Measurements from ENCODE around the gene POU2F1. TPM values are rescaled to one million over a fixed set of nuclear protein-coding genes. Genes with fewer than 3 reads are reported as not detected.

Gene POU2F1
- polyA plus RNA-seq, 1 donor (not counting 4 experiments of a cell fraction or from before 2014, with no cell fraction given) = 3.2 TPM

DNA sequence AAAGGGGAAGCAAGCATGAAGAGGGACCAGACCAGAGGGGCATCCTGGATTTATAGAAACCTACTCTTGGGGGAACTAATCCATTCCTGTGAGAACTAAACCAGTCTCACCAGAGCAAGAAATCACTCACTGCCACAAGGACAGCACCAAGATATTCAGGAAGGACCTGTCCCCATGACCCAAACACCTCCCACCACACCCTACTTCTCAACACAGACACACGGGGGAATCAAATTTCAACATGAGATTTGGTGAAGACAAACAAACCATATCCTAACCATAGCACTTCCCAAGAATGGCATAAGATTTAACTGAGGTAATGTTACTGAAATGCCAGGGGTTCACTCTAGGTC is 12.1 kb upstream of the POU2F1 start:
- H3K27me3 ChIP-seq (ENCODE audit: control insufficient read depth, extremely low read depth, insufficient read depth, low read length) = no peaks in the 10 kb centered on the region
- H3K4me3 ChIP-seq (ENCODE audit: control insufficient read depth in 2 of 3, extremely low read depth in 1 of 3, insufficient read depth in 2 of 3, low read depth in 1 of 3, low read length in 3 of 3) = no peak overlapping the region
- H4K20me1 ChIP-seq (ENCODE audit: control insufficient read depth, extremely low read depth, insufficient read depth, low read length) = no peaks in the 10 kb centered on the region
- dilution Hi-C loops (cut with MboI; ENCODE audit: extremely low pct_ligation_motif_present, low sequenced_read_pairs) = no loop called here
- no peak overlapping the region for H3K27ac ChIP-seq (ENCODE audit: control insufficient read depth, insufficient read depth, low read length)
- H3K79me2 ChIP-seq (ENCODE audit: control insufficient read depth, insufficient read depth, low read length) = no peaks in the 10 kb centered on the region
- peaks cover 10% of the 10 kb centered on the region for H3K4me1 ChIP-seq (ENCODE audit: control insufficient read depth, extremely low read depth, insufficient read depth, low read length)
- no peak overlapping the region for H2AFZ ChIP-seq (ENCODE audit: control insufficient read depth, low read length)
- H3K9ac ChIP-seq (ENCODE audit: control insufficient read depth, extremely low read depth, insufficient read depth, low read length) = no peak overlapping the region
- no peaks in the 10 kb centered on the region for H3K36me3 ChIP-seq (ENCODE audit: control insufficient read depth in 2 of 2, extremely low read depth in 1 of 2, insufficient read depth in 2 of 2, low read length in 2 of 2)
- DNase-seq (ENCODE audit: low read depth, low spot score) (no peak), FAIRE-seq (peak; percentile 26)
- no peak overlapping the region for H3K4me2 ChIP-seq (ENCODE audit: control insufficient read depth, extremely low read depth, insufficient read depth, low read depth, low read length)
- TF ChIP-seq, protein P1, sequence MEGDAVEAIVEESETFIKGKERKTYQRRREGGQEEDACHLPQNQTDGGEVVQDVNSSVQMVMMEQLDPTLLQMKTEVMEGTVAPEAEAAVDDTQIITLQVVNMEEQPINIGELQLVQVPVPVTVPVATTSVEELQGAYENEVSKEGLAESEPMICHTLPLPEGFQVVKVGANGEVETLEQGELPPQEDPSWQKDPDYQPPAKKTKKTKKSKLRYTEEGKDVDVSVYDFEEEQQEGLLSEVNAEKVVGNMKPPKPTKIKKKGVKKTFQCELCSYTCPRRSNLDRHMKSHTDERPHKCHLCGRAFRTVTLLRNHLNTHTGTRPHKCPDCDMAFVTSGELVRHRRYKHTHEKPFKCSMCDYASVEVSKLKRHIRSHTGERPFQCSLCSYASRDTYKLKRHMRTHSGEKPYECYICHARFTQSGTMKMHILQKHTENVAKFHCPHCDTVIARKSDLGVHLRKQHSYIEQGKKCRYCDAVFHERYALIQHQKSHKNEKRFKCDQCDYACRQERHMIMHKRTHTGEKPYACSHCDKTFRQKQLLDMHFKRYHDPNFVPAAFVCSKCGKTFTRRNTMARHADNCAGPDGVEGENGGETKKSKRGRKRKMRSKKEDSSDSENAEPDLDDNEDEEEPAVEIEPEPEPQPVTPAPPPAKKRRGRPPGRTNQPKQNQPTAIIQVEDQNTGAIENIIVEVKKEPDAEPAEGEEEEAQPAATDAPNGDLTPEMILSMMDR (optimal IDR thresholded peaks at IDR 0.05 in 1 of 3, IDR thresholded peaks at IDR 0.05 in 1 of 3, conservative IDR thresholded peaks at IDR 0.05 in 1 of 3; ENCODE audit: extremely low read depth in 1 of 3, insufficient read depth in 2 of 3, low read length in 3 of 3) = no peak
- TF ChIP-seq EZH2 (IDR thresholded peaks at IDR 0.05; ENCODE audit: low read length) = no peak
- H3K9me1 ChIP-seq (ENCODE audit: control insufficient read depth, extremely low read depth, insufficient read depth, low read length) = no peaks in the 10 kb centered on the region
- H3K9me3 ChIP-seq (ENCODE audit: control insufficient read depth, low read depth, low read length) = peaks cover 2% of the 10 kb centered on the region

DNA sequence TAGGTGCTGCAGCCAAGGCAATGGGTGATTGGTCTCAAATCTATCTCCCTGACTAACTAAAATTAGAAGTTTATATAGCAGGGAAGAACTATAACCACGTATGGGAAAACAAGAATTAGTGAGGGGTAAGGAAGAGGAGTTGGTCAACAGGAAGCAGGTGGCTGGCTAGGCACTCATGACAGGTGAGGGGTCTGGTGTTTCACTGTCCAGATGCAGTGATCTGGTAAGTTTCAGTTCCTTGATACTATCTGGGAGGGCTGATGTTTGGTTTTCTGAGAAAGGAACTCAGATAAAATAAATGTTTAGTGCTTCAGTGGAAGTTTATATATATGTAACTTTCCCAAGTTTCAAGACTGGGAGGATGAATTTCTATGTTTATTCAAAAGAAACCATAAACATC is 11.6 kb upstream of the POU2F1 start:
- Histone ChIP-seq H3K4me1 (ENCODE audit: control insufficient read depth, extremely low read depth, insufficient read depth, low read length) (peaks cover 10% of the 10 kb centered on the region), H3K4me2 (ENCODE audit: control insufficient read depth, extremely low read depth, insufficient read depth, low read depth, low read length) (no peak overlapping the region), H3K79me2 (ENCODE audit: control insufficient read depth, insufficient read depth, low read length) (no peaks in the 10 kb centered on the region), H3K9me3 (ENCODE audit: control insufficient read depth, low read depth, low read length) (peaks cover 2% of the 10 kb centered on the region), H3K4me3 (ENCODE audit: control insufficient read depth in 2 of 3, extremely low read depth in 1 of 3, insufficient read depth in 2 of 3, low read depth in 1 of 3, low read length in 3 of 3) (no peak overlapping the region), H3K27me3 (ENCODE audit: control insufficient read depth, extremely low read depth, insufficient read depth, low read length) (no peaks in the 10 kb centered on the region), H2AFZ (ENCODE audit: control insufficient read depth, low read length) (no peak overlapping the region), H4K20me1 (ENCODE audit: control insufficient read depth, extremely low read depth, insufficient read depth, low read length) (no peaks in the 10 kb centered on the region), H3K9me1 (ENCODE audit: control insufficient read depth, extremely low read depth, insufficient read depth, low read length) (no peaks in the 10 kb centered on the region), H3K36me3 (ENCODE audit: control insufficient read depth in 2 of 2, extremely low read depth in 1 of 2, insufficient read depth in 2 of 2, low read length in 2 of 2) (no peaks in the 10 kb centered on the region), H3K27ac (ENCODE audit: control insufficient read depth, insufficient read depth, low read length) (no peak overlapping the region), H3K9ac (ENCODE audit: control insufficient read depth, extremely low read depth, insufficient read depth, low read length) (no peak overlapping the region)
- TF ChIP-seq EZH2 (IDR thresholded peaks at IDR 0.05; ENCODE audit: low read length) = no peak
- TF ChIP-seq, protein P1 (optimal IDR thresholded peaks at IDR 0.05 in 1 of 3, IDR thresholded peaks at IDR 0.05 in 1 of 3, conservative IDR thresholded peaks at IDR 0.05 in 1 of 3; ENCODE audit: extremely low read depth in 1 of 3, insufficient read depth in 2 of 3, low read length in 3 of 3) = no peak
- dilution Hi-C loops (cut with MboI; ENCODE audit: extremely low pct_ligation_motif_present, low sequenced_read_pairs) = no loop called here
- DNase-seq (ENCODE audit: low read depth, low spot score) (no peak), FAIRE-seq (no peak)
